Kidney epithelial cell (primary cell): ENCODE data around the gene CNTNAP1. TPM values are rescaled to one million over a fixed set of nuclear protein-coding genes. Genes with fewer than 3 reads are reported as not detected.

Experiments
- DNase-seq: peaks from one replicate; pipeline ENCODE4 v3.0.0-alpha.2; 2010; ENCODE audit warnings: low read depth
- H3K27me3 ChIP-seq: 2 replicates; pipeline ENCODE4 v1.6.0; 2011; ENCODE audit warnings: low read length; ENCODE audit not compliant: control insufficient read depth, insufficient read depth
- H3K36me3 ChIP-seq: 2 replicates; pipeline ENCODE4 v1.5.1; 2011; ENCODE audit warnings: low read length; ENCODE audit not compliant: control insufficient read depth, insufficient read depth
- H3K4me3 ChIP-seq: 2 replicates; pipeline ENCODE4 v1.5.1; 2011; ENCODE audit warnings: low read depth, mild to moderate bottlenecking, control low read depth, low read length
- total RNA-seq: library from RNA; depleted of rRNA; stranded (reverse); fragments of >200 nt; gene quantifications from 2 replicates; pipeline ENCODE4 v1.2.3, GENCODE V29; 2015
- TF ChIP-seq, protein P1 (sequence below): IDR thresholded peaks from 2 replicates; pipeline ENCODE4 v1.5.1; 2011; ENCODE audit warnings: mild to moderate bottlenecking, moderate library complexity, low read length, control low read depth, inconsistent platforms; ENCODE audit not compliant: insufficient read depth, poor library complexity, severe bottlenecking

The CNTNAP1 gene
- total RNA-seq, 1 donor from 2014 or later, result 5.8 TPM

DNA sequence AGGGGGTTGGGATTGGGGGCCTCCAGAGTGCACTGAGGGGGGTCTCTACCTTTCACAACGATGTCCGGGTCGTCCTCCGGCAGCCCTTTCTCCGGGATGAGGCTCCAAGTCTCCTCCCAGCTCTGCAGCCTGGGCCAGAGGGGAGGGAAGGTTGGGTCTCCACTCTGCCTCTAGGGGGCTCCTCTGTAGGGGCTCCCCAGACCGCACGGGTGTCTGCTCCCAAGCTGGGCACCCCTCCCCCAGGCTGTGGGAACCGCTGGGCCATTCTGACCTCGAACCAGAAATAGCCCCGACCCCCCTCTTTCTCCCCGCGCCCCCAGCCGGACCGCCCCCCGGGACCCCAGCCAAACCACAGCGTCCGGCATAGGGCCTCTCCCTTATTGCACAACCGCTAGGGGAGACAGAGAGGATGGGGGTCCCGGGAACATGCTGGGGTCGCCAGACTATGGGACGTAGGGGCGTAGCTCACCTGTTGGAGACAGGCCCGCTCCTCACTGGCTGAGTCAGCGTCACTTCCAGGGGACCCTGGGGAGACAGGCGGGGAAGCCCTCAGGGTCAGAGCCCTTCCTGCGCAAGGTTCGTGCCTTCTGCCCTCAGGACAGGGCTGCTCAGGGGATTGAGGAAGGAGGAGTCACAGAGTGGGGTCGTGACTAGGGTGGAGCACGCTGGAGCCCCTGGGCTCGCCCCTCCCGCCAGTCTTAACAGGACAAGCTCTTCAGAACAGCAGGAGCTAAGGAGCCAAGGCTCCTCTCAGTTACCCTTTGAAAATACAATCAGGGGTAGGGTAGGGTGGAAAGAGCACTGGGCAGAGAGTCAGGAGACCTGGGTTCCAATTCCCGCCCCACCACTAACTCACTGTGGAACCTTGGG, 8.2 kb upstream of the CNTNAP1 start:
- Histone ChIP-seq H3K27me3 (no peaks in the 10 kb centered on the region), H3K4me3 (no peak overlapping the region), H3K36me3 (peaks cover 7% of the 10 kb centered on the region)
- TF ChIP-seq, protein P1, sequence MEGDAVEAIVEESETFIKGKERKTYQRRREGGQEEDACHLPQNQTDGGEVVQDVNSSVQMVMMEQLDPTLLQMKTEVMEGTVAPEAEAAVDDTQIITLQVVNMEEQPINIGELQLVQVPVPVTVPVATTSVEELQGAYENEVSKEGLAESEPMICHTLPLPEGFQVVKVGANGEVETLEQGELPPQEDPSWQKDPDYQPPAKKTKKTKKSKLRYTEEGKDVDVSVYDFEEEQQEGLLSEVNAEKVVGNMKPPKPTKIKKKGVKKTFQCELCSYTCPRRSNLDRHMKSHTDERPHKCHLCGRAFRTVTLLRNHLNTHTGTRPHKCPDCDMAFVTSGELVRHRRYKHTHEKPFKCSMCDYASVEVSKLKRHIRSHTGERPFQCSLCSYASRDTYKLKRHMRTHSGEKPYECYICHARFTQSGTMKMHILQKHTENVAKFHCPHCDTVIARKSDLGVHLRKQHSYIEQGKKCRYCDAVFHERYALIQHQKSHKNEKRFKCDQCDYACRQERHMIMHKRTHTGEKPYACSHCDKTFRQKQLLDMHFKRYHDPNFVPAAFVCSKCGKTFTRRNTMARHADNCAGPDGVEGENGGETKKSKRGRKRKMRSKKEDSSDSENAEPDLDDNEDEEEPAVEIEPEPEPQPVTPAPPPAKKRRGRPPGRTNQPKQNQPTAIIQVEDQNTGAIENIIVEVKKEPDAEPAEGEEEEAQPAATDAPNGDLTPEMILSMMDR, result peak; percentile 61
- DNase-seq, result no peak

DNA sequence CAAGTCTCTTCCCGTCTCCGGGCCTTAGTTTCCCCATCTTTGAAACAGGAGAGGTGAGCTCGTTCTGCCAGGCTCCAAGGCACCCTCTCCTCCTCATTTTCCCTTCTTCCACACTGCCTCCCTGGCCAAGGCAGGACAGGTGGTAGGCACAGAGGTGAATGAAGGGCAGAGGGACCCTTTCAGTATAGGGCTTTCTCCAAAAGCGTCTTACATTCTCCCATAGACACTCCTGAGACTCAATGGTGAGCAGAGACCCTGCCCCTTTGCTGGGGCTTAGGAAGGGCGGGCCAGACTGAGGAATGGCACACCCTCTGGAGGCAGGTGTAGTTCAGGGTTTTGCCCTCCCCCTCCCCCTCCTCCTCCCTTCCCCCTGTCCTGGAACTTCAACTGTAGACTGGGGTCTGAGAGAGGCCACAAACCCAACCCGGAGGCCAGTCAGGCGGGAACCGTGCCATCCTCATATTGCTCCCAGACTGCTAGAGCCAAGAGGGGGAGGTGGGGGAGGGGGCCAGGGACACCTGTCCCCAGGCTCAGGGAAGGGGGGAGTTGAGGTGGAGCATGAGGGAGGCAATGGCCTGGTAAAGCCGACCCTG, 7.5 kb upstream of the CNTNAP1 start:
- TF ChIP-seq, protein P1, result no peak
- H3K27me3 ChIP-seq, result no peaks in the 10 kb centered on the region

DNA sequence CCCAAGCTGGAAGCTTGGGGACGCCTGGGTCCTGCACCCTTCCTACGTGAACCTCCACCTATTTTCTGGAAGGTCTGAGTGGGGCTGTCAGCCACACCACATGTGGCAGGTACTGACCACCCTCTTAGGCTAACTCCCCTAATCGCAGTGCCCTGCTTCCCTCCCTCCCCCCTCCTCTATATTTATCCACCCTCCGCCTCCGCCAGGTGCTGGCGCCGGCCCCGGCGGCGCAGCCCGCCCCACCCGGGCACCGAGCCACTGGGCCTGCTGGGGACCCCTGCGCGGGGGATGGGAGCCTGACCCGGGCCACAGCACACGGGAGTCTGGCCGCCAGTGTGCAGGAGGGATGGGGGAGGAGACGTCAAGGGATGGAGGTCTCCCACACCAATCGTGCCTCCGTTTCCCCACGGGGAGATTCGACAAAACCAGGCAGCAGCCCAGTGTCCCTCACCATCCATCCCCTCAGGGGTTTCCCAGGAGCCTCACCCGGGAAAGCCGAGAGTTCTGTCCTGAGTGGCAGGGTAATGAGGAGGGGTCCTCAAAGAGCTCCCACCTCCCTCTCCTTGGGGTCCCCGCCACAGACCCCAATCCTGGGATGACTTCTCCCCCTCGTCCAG, 6.9 kb upstream of the CNTNAP1 start:
- TF ChIP-seq, protein P1, result no peak
- no peak for DNase-seq
- H3K36me3 ChIP-seq, result peaks cover 5% of the 10 kb centered on the region
- peak overlapping the region; percentile 89 for H3K4me3 ChIP-seq
- H3K27me3 ChIP-seq, result no peaks in the 10 kb centered on the region

More for the DNA sequence above, 7.5 kb upstream of the CNTNAP1 start:
- H3K36me3 ChIP-seq, result peaks cover 7% of the 10 kb centered on the region
- DNase-seq, result no peak
- peak overlapping the region; percentile 89 for H3K4me3 ChIP-seq

DNA sequence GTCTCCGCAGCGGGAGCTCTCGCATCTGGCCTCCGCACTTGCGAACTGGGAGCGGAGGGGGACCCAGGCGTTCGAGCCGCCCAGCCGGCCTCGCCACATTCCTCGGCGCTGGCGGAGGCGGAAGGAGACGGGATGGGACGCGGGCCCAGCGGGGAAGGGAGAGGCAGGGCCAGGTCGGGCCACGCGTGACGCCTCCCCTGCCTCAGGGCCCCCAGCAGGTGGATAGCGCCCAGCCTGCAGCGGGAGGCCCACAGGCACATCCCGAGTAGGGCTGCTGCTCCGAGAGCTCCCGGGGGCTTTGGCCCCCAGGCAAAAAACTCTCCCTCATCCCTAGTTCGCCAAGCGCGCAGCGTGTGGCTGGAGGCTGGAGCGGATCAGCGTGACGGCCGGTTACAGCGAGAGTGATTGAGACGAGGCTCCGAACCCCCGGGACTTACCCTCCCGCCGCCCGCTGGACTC, 6.3 kb upstream of the CNTNAP1 start:
- Histone ChIP-seq H3K4me3 (peak overlapping the region; percentile 89), H3K36me3 (peaks cover 3% of the 10 kb centered on the region), H3K27me3 (no peaks in the 10 kb centered on the region)
- no peak for DNase-seq
- TF ChIP-seq, protein P1, result no peak

DNA sequence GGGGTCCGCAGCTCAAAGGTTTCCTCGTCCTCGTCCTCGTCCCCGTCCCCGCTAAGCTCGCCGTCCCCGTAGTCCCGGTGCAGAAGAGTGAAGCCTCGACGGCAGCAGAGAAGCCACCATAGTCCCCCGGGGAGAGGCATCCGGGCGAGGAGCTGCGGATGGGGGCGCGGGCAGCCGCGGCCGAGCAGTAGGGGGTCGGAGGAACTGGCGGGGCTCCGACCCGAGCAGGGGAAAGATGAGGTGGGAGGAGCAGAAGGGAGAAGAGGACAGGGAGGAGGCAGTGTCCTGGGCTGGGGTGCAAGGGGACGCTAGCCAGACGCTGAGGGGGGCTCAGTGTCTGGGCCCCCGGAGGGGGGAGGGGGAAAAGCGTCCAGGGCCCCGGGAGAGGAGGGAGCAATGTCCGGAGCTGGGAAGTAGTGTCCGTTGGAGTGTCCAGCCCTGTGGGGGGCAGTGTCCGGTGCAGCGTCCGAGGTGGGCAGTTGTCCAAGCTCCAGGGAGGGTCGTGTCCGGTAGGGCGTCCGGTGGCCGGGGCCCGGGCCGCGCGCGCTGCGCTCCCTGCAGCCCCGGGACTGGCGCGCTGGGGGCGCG, 5.8 kb upstream of the CNTNAP1 start, which contains the start of gene PLEKHH3:
PLEKHH3 (minus strand) TSS at position 571 of the 588 bp plus-strand sequence; CDS start at position 140, 431 bp downstream.
- DNase-seq, result no peak
- Histone ChIP-seq H3K27me3 (no peaks in the 10 kb centered on the region), H3K4me3 (peak within 1 kb of the TSS; percentile 89), H3K36me3 (peaks cover 2% of the 10 kb centered on the region)
- TF ChIP-seq, protein P1, result peak; percentile 8
